ENCODE measurements around the gene CORO1C.

The CORO1C gene

GRCh38 chr12:108613548-108613947, 117.8 kb downstream of the CORO1C start:
- DNase-seq, result no peak

- DNase-seq, result no peak
Observed at GRCh38 chr12:108612788-108613282, 118.5 kb downstream of the CORO1C start.

GRCh38 chr12:108611884-108612415, 119.4 kb downstream of the CORO1C start:
- peak; percentile 38 for DNase-seq

GRCh38 chr12:108610856-108611605, 120.3 kb downstream of the CORO1C start:
- no peak for DNase-seq

- DNase-seq, result no peak
Observed at GRCh38 chr12:108610336-108610815, 120.9 kb downstream of the CORO1C start.

GRCh38 chr12:108609537-108610335, 121.6 kb downstream of the CORO1C start:
- no peak for DNase-seq

GRCh38 chr12:108608616-108609015, 122.7 kb downstream of the CORO1C start:
- no peak for DNase-seq

- DNase-seq, result no peak
Observed at GRCh38 chr12:108607981-108608600, 123.2 kb downstream of the CORO1C start.

- DNase-seq, result no peak
Observed at GRCh38 chr12:108606492-108606891, 124.8 kb downstream of the CORO1C start.

- no peak for DNase-seq
Observed at GRCh38 chr12:108605690-108606406, 125.5 kb downstream of the CORO1C start.

GRCh38 chr12:108605000-108605689, 126.2 kb downstream of the CORO1C start:
- no peak for DNase-seq

GRCh38 chr12:108604208-108604941, 126.9 kb downstream of the CORO1C start:
- no peak for DNase-seq

GRCh38 chr12:108603743-108604142, 127.6 kb downstream of the CORO1C start:
- DNase-seq, result no peak

- DNase-seq, result no peak
Observed at GRCh38 chr12:108602976-108603704, 128.2 kb downstream of the CORO1C start.

GRCh38 chr12:108602209-108602705, 129.1 kb downstream of the CORO1C start:
- DNase-seq, result no peak

GRCh38 chr12:108600702-108601007, 130.7 kb downstream of the CORO1C start:
- DNase-seq, result no peak

- DNase-seq, result no peak
Observed at GRCh38 chr12:108599948-108600701, 131.2 kb downstream of the CORO1C start.

- no peak for DNase-seq
Observed at GRCh38 chr12:108599541-108599940, 131.8 kb downstream of the CORO1C start.

- DNase-seq, result no peak
Observed at GRCh38 chr12:108598553-108599250, 132.6 kb downstream of the CORO1C start.

Data from central memory CD4-positive, alpha-beta T cell (primary cell).